SK-N-SH (cell line): ENCODE results near the gene HARS1. TPM values are rescaled to one million over a fixed set of nuclear protein-coding genes. Genes with fewer than 3 reads are reported as not detected.

Experiments used
- CTCF ChIA-PET: fragments of 300-600, 350-600 bp; formaldehyde crosslinking; extraction: SDS; loops from one replicate; lab custom pipeline; 2021; lab: Yijun Ruan, JAX
- POLR2A ChIA-PET: fragments of 350-600 bp; sonication (Branson Sonifier 250); formaldehyde crosslinking; extraction: SDS; loops from one replicate; lab custom pipeline; 2020; ENCODE audit warnings: antibody characterized with exemption, inconsistent platforms; lab: Yijun Ruan, JAX
- DNase-seq: peaks from one replicate; pipeline ENCODE4 v3.0.0; 2012
- H2AFZ ChIP-seq: fragments of 200-600 bp; sonication (generic); 2 replicates; pipeline ENCODE4 v1.8.1; 2016; ENCODE audit warnings: antibody characterized with exemption, mild to moderate bottlenecking, low read depth
- H3F3A ChIP-seq: fragments of 200-600 bp; sonication (generic); replicated peaks from 2 replicates; pipeline ENCODE3; 2016; ENCODE audit warnings: antibody characterized with exemption, mild to moderate bottlenecking; ENCODE audit not compliant: insufficient read depth
- H3K27ac ChIP-seq, 2 experiments: fragments of 200-500 bp in 1 of 2; fragments of 200-600 bp in 1 of 2; sonication (Bioruptor generic) in 1 of 2; sonication (generic), shearing (Covaris generic) in 1 of 2; 2 replicates each; pipeline versions ENCODE4 v1.5.1 to v1.6.1; 2014 to 2016; ENCODE audit warnings: low read depth in 2 of 2, inconsistent platforms in 1 of 2, low read length in 1 of 2, mild to moderate bottlenecking in 1 of 2, mixed read lengths in 1 of 2
- H3K27me3 ChIP-seq: fragments of 200-600 bp; sonication (generic), shearing (Covaris generic); 2 replicates; pipeline ENCODE4 v1.6.1; 2016; ENCODE audit warnings: mixed run types; ENCODE audit not compliant: insufficient read depth
- H3K36me3 ChIP-seq, 2 experiments: fragments of 200-500 bp in 1 of 2; fragments of 200-600 bp in 1 of 2; sonication (Bioruptor generic) in 1 of 2; sonication (generic) in 1 of 2; replicated peaks in 1 of 2; 2 replicates each; pipeline versions ENCODE3 to v1.5.1; 2014 to 2016; ENCODE audit warnings: low read length in 1 of 2, mild to moderate bottlenecking in 1 of 2; ENCODE audit not compliant: insufficient read depth in 2 of 2, control insufficient read depth in 1 of 2
- H3K4me1 ChIP-seq, 2 experiments: fragments of 200-500 bp in 1 of 2; fragments of 200-600 bp in 1 of 2; sonication (Bioruptor generic) in 1 of 2; sonication (generic), shearing (Covaris generic) in 1 of 2; 2 replicates each; pipeline versions ENCODE4 v1.5.1 to v1.6.1; 2014 to 2016; ENCODE audit warnings: low read depth in 1 of 2, low read length in 1 of 2, mixed run types in 1 of 2; ENCODE audit not compliant: insufficient read depth in 2 of 2, control insufficient read depth in 1 of 2
- H3K4me2 ChIP-seq: fragments of 200-600 bp; sonication (generic), shearing (Covaris generic); 2 replicates; pipeline ENCODE4 v1.6.1; 2017; ENCODE audit warnings: mixed run types
- H3K4me3 ChIP-seq, 2 experiments: fragments of 200-500 bp in 1 of 2; fragments of 200-600 bp in 1 of 2; sonication (Bioruptor generic) in 1 of 2; sonication (generic), shearing (Covaris generic) in 1 of 2; 2 replicates each; pipeline versions ENCODE4 v1.5.1 to v1.8.1; 2014 to 2016; ENCODE audit warnings: low read depth in 2 of 2, inconsistent platforms in 1 of 2, low read length in 1 of 2, mild to moderate bottlenecking in 1 of 2, mixed read lengths in 1 of 2, moderate library complexity in 1 of 2
- H3K79me2 ChIP-seq: fragments of 200-600 bp; sonication (generic); 2 replicates; pipeline ENCODE4 v1.8.1; 2017; ENCODE audit warnings: mild to moderate bottlenecking; ENCODE audit not compliant: insufficient read depth
- H3K9ac ChIP-seq: fragments of 200-600 bp; sonication (generic); 2 replicates; pipeline ENCODE4 v1.6.1; 2017; ENCODE audit warnings: mixed run types
- H3K9me2 ChIP-seq: fragments of 200-600 bp; sonication (generic); 2 replicates; pipeline ENCODE4 v1.6.1; 2017; ENCODE audit warnings: mixed run types
- H3K9me3 ChIP-seq: fragments of 200-600 bp; sonication (generic); 2 replicates; pipeline ENCODE4 v1.6.1; 2017; ENCODE audit warnings: mixed run types, mild to moderate bottlenecking, moderate library complexity
- H4K20me1 ChIP-seq: fragments of 200-600 bp; sonication (generic); 2 replicates; pipeline ENCODE4 v1.6.1; 2017; ENCODE audit warnings: mild to moderate bottlenecking, mixed run types; ENCODE audit not compliant: insufficient read depth
- CHD2 ChIP-seq: fragments of 150-350 bp; IDR thresholded peaks from 2 replicates; pipeline ENCODE4 v1.6.1; 2018; ENCODE audit warnings: low read length; ENCODE audit not compliant: partially characterized antibody
- FOSL2 ChIP-seq: IDR thresholded peaks from 2 replicates; pipeline ENCODE4 v1.4.0; 2012; ENCODE audit warnings: low read depth, mild to moderate bottlenecking, moderate library complexity, borderline replicate concordance
- FOXM1 ChIP-seq: IDR thresholded peaks from 2 replicates; pipeline ENCODE4 v1.4.0; 2012; ENCODE audit warnings: low read depth, mild to moderate bottlenecking
- GABPA ChIP-seq: IDR thresholded peaks from 2 replicates; pipeline ENCODE4 v1.4.0; 2012; ENCODE audit warnings: low read depth, mild to moderate bottlenecking
- MXI1 ChIP-seq: IDR thresholded peaks from 2 replicates; pipeline ENCODE4 v1.6.1; 2012; ENCODE audit warnings: mild to moderate bottlenecking, low read depth, low read length, improper control_type of control experiment
- NFIC ChIP-seq: IDR thresholded peaks from 2 replicates; pipeline ENCODE4 v1.4.0; 2012; ENCODE audit warnings: borderline replicate concordance
- NRF1 ChIP-seq: IDR thresholded peaks from 2 replicates; pipeline ENCODE4 v1.6.1; 2012; ENCODE audit warnings: low read depth, mild to moderate bottlenecking, low read length
- SIN3A ChIP-seq: IDR thresholded peaks from 2 replicates; pipeline ENCODE4 v1.6.1; 2012; ENCODE audit warnings: low read depth, mild to moderate bottlenecking, low read length, moderate library complexity, borderline replicate concordance
- TAF1 ChIP-seq: IDR thresholded peaks from 2 replicates; pipeline ENCODE4 v1.6.1; 2012; ENCODE audit warnings: low read depth, mild to moderate bottlenecking, low read length, moderate library complexity, borderline replicate concordance
- TCF12 ChIP-seq: IDR thresholded peaks from 2 replicates; pipeline ENCODE4 v1.4.0; 2012
- TEAD4 ChIP-seq: IDR thresholded peaks from 2 replicates; pipeline ENCODE4 v1.4.0; 2012; ENCODE audit warnings: mild to moderate bottlenecking, borderline replicate concordance; ENCODE audit not compliant: insufficient read depth
- YY1 ChIP-seq: IDR thresholded peaks from 2 replicates; pipeline ENCODE4 v1.4.0; 2012; ENCODE audit warnings: low read depth, mild to moderate bottlenecking
- WGBS: methylation state at CpG from one replicate; pipeline ENCODE4 v1.1.6; 2017; ENCODE audit warnings: low lambda C conversion rate; 5-methylcytosine and 5-hydroxymethylcytosine counted together
- polyA plus RNA-seq, 3 experiments: library from polyadenylated mRNA; depleted of rRNA; stranded (reverse); fragments of >200 nt; gene quantifications; 2 replicates each; pipeline ENCODE4 v1.2.3, GENCODE V29; 2012
- TF ChIP-seq, protein P1 (sequence below): fragments of 200-600 bp; sonication (generic); IDR thresholded peaks from 2 replicates; pipeline ENCODE4 v1.6.1; 2017; ENCODE audit warnings: antibody characterized with exemption, mild to moderate bottlenecking, moderate library complexity
- TF ChIP-seq, protein P2 (sequence below): IDR thresholded peaks from 2 replicates; pipeline ENCODE4 v1.4.0; 2012; ENCODE audit warnings: low read depth
- TF ChIP-seq, protein P3 (sequence below): IDR thresholded peaks from 2 replicates; pipeline ENCODE4 v1.4.0; 2012; ENCODE audit warnings: low read depth, borderline replicate concordance
- TF ChIP-seq, protein P4 (sequence below): fragments of 150-350 bp; IDR thresholded peaks from 2 replicates; pipeline ENCODE4 v1.6.1; 2017; ENCODE audit warnings: antibody characterized with exemption, low read length, low read depth, borderline replicate concordance
- TF ChIP-seq, protein P5 (sequence below): IDR thresholded peaks from 2 replicates; pipeline ENCODE4 v1.4.0; 2012; ENCODE audit warnings: low read depth, borderline replicate concordance

HARS1 gene
- polyA plus RNA-seq, 1 of the 3 experiments (the other 2 are of a cell fraction): 124 TPM

DNA sequence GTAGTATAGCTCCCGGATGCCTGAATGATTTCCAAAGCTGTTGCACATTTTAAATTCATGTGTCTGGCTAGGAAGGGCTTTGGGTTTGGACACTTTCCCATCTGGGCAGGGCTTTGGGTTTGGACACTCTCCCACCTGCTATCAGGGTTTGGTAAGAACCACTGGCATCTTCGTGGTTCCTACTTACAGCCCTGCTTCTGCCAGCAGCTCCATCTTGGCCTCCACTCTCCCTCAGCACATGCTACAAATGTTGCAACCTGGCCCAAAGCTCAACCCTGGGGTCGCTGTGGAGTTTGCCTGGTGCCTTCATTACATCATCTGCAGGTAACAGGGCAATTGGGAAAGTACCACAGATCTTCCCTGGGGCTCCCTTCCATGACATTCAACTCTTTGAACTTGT, 48.5 kb downstream of the HARS1 start:
- Histone ChIP-seq H3K9me2 (no peaks in the 10 kb centered on the region), H3K27me3 (no peaks in the 10 kb centered on the region), H2AFZ (no peak overlapping the region), H3K79me2 (peaks cover 49% of the 10 kb centered on the region), H3K4me2 (no peak overlapping the region), H3K36me3 (peaks cover 23 to 28% of the 10 kb centered on the region in 2 experiments), H3K27ac (no peak overlapping the region), H4K20me1 (no peaks in the 10 kb centered on the region), H3F3A (peaks cover 5% of the 10 kb centered on the region), H3K4me1 (peaks cover 5 to 14% of the 10 kb centered on the region in 2 experiments; a peak in 3 of 4 replicates), H3K4me3 (no peak overlapping the region), H3K9me3 (no peaks in the 10 kb centered on the region), H3K9ac (no peak overlapping the region)
- CTCF ChIA-PET: interaction anchor here (0.6 to 1.7 kb wide), 3 partner anchors 44 to 270 kb away, joined by 3 to 5 read pairs (median 3); no protein-coding TSS in a partner anchor
- 90% methylated on average over 2 of the region's 3 CpGs for WGBS
- POLR2A ChIA-PET: interaction anchor here (0.6 to 1.3 kb wide), 2 partner anchors 16 to 48 kb away, joined by 4 read pairs; partner anchors contain the start of genes HARS1 and HARS2
- no peak for TF ChIP-seq CHD2
- TF ChIP-seq, protein P1, sequence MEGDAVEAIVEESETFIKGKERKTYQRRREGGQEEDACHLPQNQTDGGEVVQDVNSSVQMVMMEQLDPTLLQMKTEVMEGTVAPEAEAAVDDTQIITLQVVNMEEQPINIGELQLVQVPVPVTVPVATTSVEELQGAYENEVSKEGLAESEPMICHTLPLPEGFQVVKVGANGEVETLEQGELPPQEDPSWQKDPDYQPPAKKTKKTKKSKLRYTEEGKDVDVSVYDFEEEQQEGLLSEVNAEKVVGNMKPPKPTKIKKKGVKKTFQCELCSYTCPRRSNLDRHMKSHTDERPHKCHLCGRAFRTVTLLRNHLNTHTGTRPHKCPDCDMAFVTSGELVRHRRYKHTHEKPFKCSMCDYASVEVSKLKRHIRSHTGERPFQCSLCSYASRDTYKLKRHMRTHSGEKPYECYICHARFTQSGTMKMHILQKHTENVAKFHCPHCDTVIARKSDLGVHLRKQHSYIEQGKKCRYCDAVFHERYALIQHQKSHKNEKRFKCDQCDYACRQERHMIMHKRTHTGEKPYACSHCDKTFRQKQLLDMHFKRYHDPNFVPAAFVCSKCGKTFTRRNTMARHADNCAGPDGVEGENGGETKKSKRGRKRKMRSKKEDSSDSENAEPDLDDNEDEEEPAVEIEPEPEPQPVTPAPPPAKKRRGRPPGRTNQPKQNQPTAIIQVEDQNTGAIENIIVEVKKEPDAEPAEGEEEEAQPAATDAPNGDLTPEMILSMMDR: no peak
- TF ChIP-seq, protein P2, sequence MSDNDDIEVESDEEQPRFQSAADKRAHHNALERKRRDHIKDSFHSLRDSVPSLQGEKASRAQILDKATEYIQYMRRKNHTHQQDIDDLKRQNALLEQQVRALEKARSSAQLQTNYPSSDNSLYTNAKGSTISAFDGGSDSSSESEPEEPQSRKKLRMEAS: no peak
- TF ChIP-seq, protein P3, sequence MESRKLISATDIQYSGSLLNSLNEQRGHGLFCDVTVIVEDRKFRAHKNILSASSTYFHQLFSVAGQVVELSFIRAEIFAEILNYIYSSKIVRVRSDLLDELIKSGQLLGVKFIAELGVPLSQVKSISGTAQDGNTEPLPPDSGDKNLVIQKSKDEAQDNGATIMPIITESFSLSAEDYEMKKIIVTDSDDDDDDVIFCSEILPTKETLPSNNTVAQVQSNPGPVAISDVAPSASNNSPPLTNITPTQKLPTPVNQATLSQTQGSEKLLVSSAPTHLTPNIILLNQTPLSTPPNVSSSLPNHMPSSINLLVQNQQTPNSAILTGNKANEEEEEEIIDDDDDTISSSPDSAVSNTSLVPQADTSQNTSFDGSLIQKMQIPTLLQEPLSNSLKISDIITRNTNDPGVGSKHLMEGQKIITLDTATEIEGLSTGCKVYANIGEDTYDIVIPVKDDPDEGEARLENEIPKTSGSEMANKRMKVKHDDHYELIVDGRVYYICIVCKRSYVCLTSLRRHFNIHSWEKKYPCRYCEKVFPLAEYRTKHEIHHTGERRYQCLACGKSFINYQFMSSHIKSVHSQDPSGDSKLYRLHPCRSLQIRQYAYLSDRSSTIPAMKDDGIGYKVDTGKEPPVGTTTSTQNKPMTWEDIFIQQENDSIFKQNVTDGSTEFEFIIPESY: no peak
- TF ChIP-seq FOSL2: no peak
- no peak for TF ChIP-seq SIN3A
- no peak for TF ChIP-seq NFIC
- DNase-seq: no peak

DNA sequence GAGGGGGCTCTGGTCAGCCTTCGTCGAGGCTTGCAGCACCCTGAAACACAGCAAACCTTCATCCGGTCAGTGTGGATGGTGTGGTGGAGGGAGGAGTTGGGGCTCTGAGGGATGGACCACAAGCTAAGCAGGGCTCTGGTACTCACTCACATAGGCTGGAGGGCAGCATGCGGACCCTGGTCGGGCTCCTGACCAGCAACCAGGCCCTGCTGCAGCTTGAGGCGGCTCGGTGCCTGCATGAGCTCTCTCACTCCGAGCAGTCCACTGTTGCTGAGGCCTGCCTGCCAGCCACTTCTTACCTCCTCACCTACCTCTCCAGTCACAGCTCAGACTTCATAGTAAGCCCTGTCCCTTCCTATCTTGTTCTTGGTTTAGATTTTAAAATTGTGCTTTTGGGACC, 49.5 kb downstream of the HARS1 start:
- Histone ChIP-seq H3K9ac (no peak overlapping the region), H3K27me3 (no peaks in the 10 kb centered on the region), H3K9me2 (no peaks in the 10 kb centered on the region), H3F3A (peaks cover 5% of the 10 kb centered on the region), H3K4me1 (peaks cover 5 to 13% of the 10 kb centered on the region in 2 experiments; a peak in 3 of 4 replicates), H3K4me3 (no peak overlapping the region), H3K9me3 (no peaks in the 10 kb centered on the region), H3K27ac (no peak overlapping the region), H3K4me2 (no peak overlapping the region), H4K20me1 (no peaks in the 10 kb centered on the region), H3K79me2 (peaks cover 42% of the 10 kb centered on the region), H3K36me3 (peaks cover 23 to 28% of the 10 kb centered on the region in 2 experiments), H2AFZ (no peak overlapping the region)
- WGBS: 85% methylated on average over 6 of the region's 8 CpGs
- ChIA-PET POLR2A (interaction anchor here (1.3 kb wide), 1 partner anchor 49 kb away, joined by 4 read pairs; the partner anchor contains the start of genes HARS1 and HARS2), CTCF (interaction anchor here (1.7 kb wide), 1 partner anchor 269 kb away, joined by 5 read pairs; no protein-coding TSS in a partner anchor)
- no peak for DNase-seq
- TF ChIP-seq FOSL2 (no peak), SIN3A (no peak), CHD2 (no peak), FOXM1 (no peak), TEAD4 (no peak), YY1 (no peak), MXI1 (no peak), GABPA (no peak), TAF1 (no peak), TCF12 (no peak), NRF1 (no peak)
- TF ChIP-seq, protein P4, sequence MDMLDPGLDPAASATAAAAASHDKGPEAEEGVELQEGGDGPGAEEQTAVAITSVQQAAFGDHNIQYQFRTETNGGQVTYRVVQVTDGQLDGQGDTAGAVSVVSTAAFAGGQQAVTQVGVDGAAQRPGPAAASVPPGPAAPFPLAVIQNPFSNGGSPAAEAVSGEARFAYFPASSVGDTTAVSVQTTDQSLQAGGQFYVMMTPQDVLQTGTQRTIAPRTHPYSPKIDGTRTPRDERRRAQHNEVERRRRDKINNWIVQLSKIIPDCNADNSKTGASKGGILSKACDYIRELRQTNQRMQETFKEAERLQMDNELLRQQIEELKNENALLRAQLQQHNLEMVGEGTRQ: no peak
- TF ChIP-seq, protein P5, sequence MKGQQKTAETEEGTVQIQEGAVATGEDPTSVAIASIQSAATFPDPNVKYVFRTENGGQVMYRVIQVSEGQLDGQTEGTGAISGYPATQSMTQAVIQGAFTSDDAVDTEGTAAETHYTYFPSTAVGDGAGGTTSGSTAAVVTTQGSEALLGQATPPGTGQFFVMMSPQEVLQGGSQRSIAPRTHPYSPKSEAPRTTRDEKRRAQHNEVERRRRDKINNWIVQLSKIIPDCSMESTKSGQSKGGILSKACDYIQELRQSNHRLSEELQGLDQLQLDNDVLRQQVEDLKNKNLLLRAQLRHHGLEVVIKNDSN: no peak
- TF ChIP-seq, protein P3: no peak
